Mucosa of rectum (tissue), 2 donors: ENCODE data around the gene SEMA3C.

ENCODE experiments used
- H3K27ac ChIP-seq, 2 donors: one replicate each; pipeline ENCODE4 v1.7.0; 2013; ENCODE audit warnings: inconsistent platforms in 2 of 2, low read depth in 2 of 2, low read length in 2 of 2
- H3K27me3 ChIP-seq, 2 donors: one replicate each; pipeline ENCODE4 v1.7.0; 2013; ENCODE audit warnings: low read length in 2 of 2; ENCODE audit not compliant: control insufficient read depth in 2 of 2, insufficient read depth in 2 of 2
- H3K36me3 ChIP-seq, 2 donors: one replicate each; pipeline ENCODE4 v1.7.0; 2013; ENCODE audit warnings: low read length in 2 of 2; ENCODE audit not compliant: control insufficient read depth in 2 of 2, insufficient read depth in 2 of 2
- H3K4me1 ChIP-seq, 2 donors: one replicate each; pipeline ENCODE4 v1.7.0; 2013; ENCODE audit warnings: low read length in 2 of 2, mild to moderate bottlenecking in 1 of 2; ENCODE audit not compliant: control insufficient read depth in 2 of 2, insufficient read depth in 2 of 2
- H3K4me3 ChIP-seq, 2 donors: one replicate each; pipeline ENCODE4 v1.7.0; 2013; ENCODE audit warnings: low read length in 2 of 2
- H3K9ac ChIP-seq, 2 donors: one replicate each; pipeline ENCODE4 v1.7.0; 2013; ENCODE audit warnings: low read length in 2 of 2, low read depth in 1 of 2, mild to moderate bottlenecking in 1 of 2
- H3K9me3 ChIP-seq, 2 donors: one replicate each; pipeline ENCODE4 v1.7.0; 2013; ENCODE audit warnings: low read length in 2 of 2; ENCODE audit not compliant: control insufficient read depth in 2 of 2
- donor health status: healthy.
- donor health status: Normal muscosa, but diverticular disease.

SEMA3C gene

GRCh38 chr7:80918909-80919721, at the start of gene SEMA3C:
Gene SEMA3C (minus strand): TSS chr7:80919051. CDS start chr7:80916781, 2,270 bp downstream.
- peaks cover 21 to 24% of the 10 kb centered on the region in 2 donors for H3K4me1 ChIP-seq
- H3K36me3 ChIP-seq: no peaks in the 10 kb centered on the region
- peak within 1 kb of the TSS; percentile 79 to 84 for H3K27ac ChIP-seq
- peak within 1 kb of the TSS; percentile 60 to 74 for H3K9ac ChIP-seq
- no peaks in the 10 kb centered on the region for H3K9me3 ChIP-seq
- peak within 1 kb of the TSS; percentile 63 to 82 for H3K4me3 ChIP-seq
- H3K27me3 ChIP-seq: no peaks in the 10 kb centered on the region

- Histone ChIP-seq H3K27ac (no peak overlapping the region), H3K9me3 (no peaks in the 10 kb centered on the region), H3K4me3 (no peak overlapping the region), H3K9ac (no peak overlapping the region), H3K27me3 (no peaks in the 10 kb centered on the region), H3K4me1 (no peaks in the 10 kb centered on the region), H3K36me3 (no peaks in the 10 kb centered on the region)
These were observed 49.8 kb upstream of the SEMA3C start for GRCh38 chr7:80968606-80969005.

GRCh38 chr7:80967917-80968297, 49.1 kb upstream of the SEMA3C start:
- Histone ChIP-seq H3K4me1 (no peaks in the 10 kb centered on the region), H3K4me3 (no peak overlapping the region), H3K27me3 (no peaks in the 10 kb centered on the region), H3K9ac (no peak overlapping the region), H3K36me3 (no peaks in the 10 kb centered on the region), H3K9me3 (no peaks in the 10 kb centered on the region), H3K27ac (no peak overlapping the region)

DNA sequence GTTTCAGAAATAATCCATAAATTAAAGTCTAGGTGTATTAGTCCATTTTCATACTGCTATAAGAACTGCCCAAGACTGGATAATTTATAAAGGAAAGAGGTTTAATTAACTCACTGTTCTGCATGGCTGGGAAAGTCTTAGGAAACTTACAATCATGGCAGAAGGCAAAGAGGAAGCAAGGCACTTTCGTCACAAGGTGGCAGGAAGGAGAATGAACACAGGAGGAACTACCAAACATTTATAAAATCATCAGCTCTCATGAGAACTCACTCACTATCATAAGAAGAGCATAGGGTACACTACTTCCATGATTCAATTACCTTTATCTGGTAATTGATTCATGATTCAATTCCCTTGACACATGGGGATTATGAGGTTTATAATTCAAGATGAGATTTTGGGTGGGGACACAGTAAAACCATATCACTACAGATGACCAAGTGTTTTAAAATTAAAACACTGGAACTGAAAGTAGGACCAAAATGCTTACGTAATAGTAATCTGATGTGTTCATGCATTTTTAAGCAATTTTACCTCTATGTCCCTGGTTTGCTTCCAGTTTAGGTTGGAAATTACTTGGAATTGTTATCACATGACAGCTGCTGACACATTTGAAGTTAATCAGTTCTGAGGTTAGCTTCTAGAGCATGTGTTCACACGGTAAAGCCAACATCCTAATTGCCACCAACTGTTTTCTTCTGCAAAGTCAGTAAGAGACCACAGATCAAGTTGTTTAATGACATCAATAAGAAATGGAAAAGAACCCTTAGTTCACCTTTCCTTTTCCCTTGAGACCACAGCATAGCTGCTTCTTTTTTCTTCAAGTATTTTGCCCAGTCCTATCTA, 48.4 kb upstream of the SEMA3C start:
- no peaks in the 10 kb centered on the region for H3K27me3 ChIP-seq
- no peak overlapping the region for H3K4me3 ChIP-seq
- no peaks in the 10 kb centered on the region for H3K9me3 ChIP-seq
- H3K4me1 ChIP-seq: no peaks in the 10 kb centered on the region
- H3K27ac ChIP-seq: no peak overlapping the region
- no peaks in the 10 kb centered on the region for H3K36me3 ChIP-seq
- no peak overlapping the region for H3K9ac ChIP-seq

DNA sequence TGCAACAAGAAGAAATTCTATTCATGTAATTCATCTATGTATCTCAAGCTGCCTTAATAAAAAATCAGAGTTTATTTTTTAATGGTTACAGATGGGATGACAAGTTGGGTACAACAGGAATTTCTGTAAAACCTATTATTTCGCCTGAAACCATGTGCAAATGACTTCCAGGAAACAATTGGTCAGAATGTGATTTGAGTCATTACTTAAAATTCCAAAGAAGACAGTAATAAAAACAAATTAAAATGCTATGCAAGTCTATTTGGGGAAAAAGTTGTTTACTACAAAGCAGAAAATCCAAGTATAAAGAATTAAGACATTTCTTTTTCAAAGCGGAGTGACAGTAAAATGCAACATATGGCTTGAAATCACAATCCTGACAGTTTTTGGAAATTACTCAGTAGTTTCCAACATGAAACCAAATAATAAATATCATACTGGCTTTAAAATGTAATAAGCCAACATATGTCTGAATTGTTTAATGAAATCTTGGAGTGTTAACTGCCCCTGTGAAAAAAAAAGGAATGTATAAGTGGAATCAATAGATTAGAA, 41.5 kb upstream of the SEMA3C start:
- Histone ChIP-seq H3K9ac (no peak overlapping the region), H3K9me3 (no peaks in the 10 kb centered on the region), H3K4me3 (no peak overlapping the region), H3K27ac (no peak overlapping the region), H3K27me3 (no peaks in the 10 kb centered on the region), H3K4me1 (no peaks in the 10 kb centered on the region), H3K36me3 (no peaks in the 10 kb centered on the region)

DNA sequence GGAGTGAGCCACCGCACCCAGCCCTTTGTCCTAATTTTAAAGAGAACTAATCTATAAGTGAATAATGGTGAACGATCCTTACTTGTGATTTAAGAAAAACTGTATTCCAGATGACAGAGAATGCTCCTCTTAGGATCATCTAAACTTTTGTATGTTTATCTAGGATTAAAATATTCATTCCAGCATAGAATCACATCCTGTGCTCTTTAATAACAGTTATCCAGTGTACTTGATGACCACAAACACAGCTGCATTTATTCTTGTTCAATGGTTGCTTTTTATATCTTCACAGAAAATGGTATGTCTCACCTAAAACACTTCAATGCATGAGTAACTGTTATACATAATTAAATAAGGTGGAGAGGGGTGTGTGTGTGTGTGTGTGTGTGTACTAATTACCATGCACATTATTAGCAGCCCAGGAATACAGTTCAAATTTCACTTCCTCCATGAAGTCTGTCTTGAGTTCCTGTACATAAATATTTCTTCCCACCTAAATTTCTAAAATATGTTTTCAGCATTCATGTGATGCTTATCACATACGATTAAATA, 38.5 kb upstream of the SEMA3C start:
- H3K4me3 ChIP-seq: no peak overlapping the region
- no peaks in the 10 kb centered on the region for H3K27me3 ChIP-seq
- no peaks in the 10 kb centered on the region for H3K9me3 ChIP-seq
- no peak overlapping the region for H3K27ac ChIP-seq
- no peaks in the 10 kb centered on the region for H3K36me3 ChIP-seq
- no peaks in the 10 kb centered on the region for H3K4me1 ChIP-seq
- H3K9ac ChIP-seq: no peak overlapping the region

- H3K4me3 ChIP-seq: no peak overlapping the region
These were observed 35.3 kb upstream of the SEMA3C start for GRCh38 chr7:80954191-80954590.

GRCh38 chr7:80950550-80950967, 31.7 kb upstream of the SEMA3C start:
- H3K4me3 ChIP-seq: no peak overlapping the region
- H3K27me3 ChIP-seq: no peaks in the 10 kb centered on the region
- no peak overlapping the region for H3K9ac ChIP-seq
- H3K36me3 ChIP-seq: no peaks in the 10 kb centered on the region
- no peaks in the 10 kb centered on the region for H3K9me3 ChIP-seq
- H3K27ac ChIP-seq: no peak overlapping the region
- H3K4me1 ChIP-seq: no peaks in the 10 kb centered on the region

More at GRCh38 chr7:80954191-80954590, 35.3 kb upstream of the SEMA3C start:
- no peak overlapping the region for H3K27ac ChIP-seq
- no peaks in the 10 kb centered on the region for H3K4me1 ChIP-seq
- no peaks in the 10 kb centered on the region for H3K27me3 ChIP-seq
- no peak overlapping the region for H3K9ac ChIP-seq
- H3K36me3 ChIP-seq: no peaks in the 10 kb centered on the region
- no peaks in the 10 kb centered on the region for H3K9me3 ChIP-seq

DNA sequence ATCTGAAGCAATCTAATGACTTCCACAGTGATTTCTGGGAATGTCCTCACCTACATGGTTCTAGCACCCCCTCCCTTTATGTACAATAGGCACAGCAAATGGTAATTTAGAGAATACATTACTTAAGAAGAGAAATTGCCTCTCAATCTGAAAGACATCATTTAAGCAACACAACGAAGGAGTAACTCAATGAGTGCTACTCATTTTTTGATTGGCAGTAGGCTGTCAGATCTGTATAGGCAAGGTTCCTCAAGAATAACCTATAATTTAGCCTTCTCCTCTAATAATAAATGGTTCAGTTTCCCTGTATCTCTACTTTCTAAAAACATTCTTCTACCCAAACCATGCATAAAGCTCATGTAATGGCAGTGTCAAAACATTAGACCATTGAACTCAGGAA, 30.6 kb upstream of the SEMA3C start:
- no peak overlapping the region for H3K4me3 ChIP-seq
- H3K36me3 ChIP-seq: no peaks in the 10 kb centered on the region
- H3K27ac ChIP-seq: no peak overlapping the region
- no peaks in the 10 kb centered on the region for H3K4me1 ChIP-seq
- no peaks in the 10 kb centered on the region for H3K9me3 ChIP-seq
- H3K9ac ChIP-seq: no peak overlapping the region
- H3K27me3 ChIP-seq: no peaks in the 10 kb centered on the region

GRCh38 chr7:80946858-80947257, 28.0 kb upstream of the SEMA3C start:
- Histone ChIP-seq H3K9ac (no peak overlapping the region), H3K27ac (no peak overlapping the region), H3K4me1 (peaks cover 0 to 7% of the 10 kb centered on the region in 2 donors), H3K36me3 (no peaks in the 10 kb centered on the region), H3K4me3 (no peak overlapping the region), H3K9me3 (no peaks in the 10 kb centered on the region), H3K27me3 (no peaks in the 10 kb centered on the region)
